PC-9 (cell line): ENCODE data around the gene ORM2. TPM values are rescaled to one million over a fixed set of nuclear protein-coding genes. Genes with fewer than 3 reads are reported as not detected.

Source experiments
- BruUV-seq: library from RNA; stranded (reverse); fragments of 400-500 nt; replicated peaks from 2 replicates; lab custom pipeline; 2021; lab: Mats Ljungman, UMichigan
- CTCF ChIA-PET: fragments of 300-600 bp; sonication (Branson Sonifier 250); formaldehyde crosslinking; loops from one replicate; lab custom pipeline; 2022; ENCODE audit warnings: antibody characterized with exemption; lab: Charles Lee
- POLR2A ChIA-PET: fragments of 300-600 bp; sonication (Branson Sonifier 250); formaldehyde crosslinking; loops from one replicate; lab custom pipeline; 2022; ENCODE audit warnings: antibody characterized with exemption; ENCODE audit not compliant: unreplicated experiment; lab: Charles Lee
- DNase-seq, 2 experiments: peaks; one replicate each; pipeline versions ENCODE4 v3.0.0 to v3.0.0-alpha.2; 2015 to 2022; ENCODE audit warnings: mixed read lengths in 1 of 2
- H2AFZ ChIP-seq: fragments of 200-600 bp; sonication (generic); 2 replicates; pipeline ENCODE4 v1.8.1; 2017; ENCODE audit warnings: antibody characterized with exemption
- H3F3A ChIP-seq: fragments of 200-600 bp; sonication (generic); 2 replicates; pipeline ENCODE4 v1.8.1; 2017; ENCODE audit warnings: antibody characterized with exemption, mild to moderate bottlenecking, low read depth; ENCODE audit not compliant: insufficient read depth
- H3K27ac ChIP-seq: fragments of 200-600 bp; sonication (generic); 2 replicates; pipeline ENCODE4 v1.6.1; 2016; ENCODE audit warnings: mixed run types
- H3K27me3 ChIP-seq: fragments of 200-600 bp; sonication (generic); 2 replicates; pipeline ENCODE4 v1.6.1; 2016; ENCODE audit warnings: low read depth, mixed run types; ENCODE audit not compliant: insufficient read depth
- H3K36me3 ChIP-seq: fragments of 200-600 bp; sonication (generic); 2 replicates; pipeline ENCODE4 v1.6.1; 2016; ENCODE audit warnings: low read depth, mixed run types
- H3K4me1 ChIP-seq: fragments of 200-600 bp; sonication (generic); replicated peaks from 2 replicates; pipeline ENCODE4 v1.6.1; 2016; ENCODE audit warnings: mixed run types; ENCODE audit not compliant: insufficient read depth
- H3K4me2 ChIP-seq: fragments of 200-600 bp; sonication (generic); 2 replicates; pipeline ENCODE4 v1.6.1; 2017; ENCODE audit warnings: mixed run types
- H3K4me3 ChIP-seq: fragments of 200-600 bp; sonication (generic); 2 replicates; pipeline ENCODE4 v1.6.1; 2016; ENCODE audit warnings: mixed run types
- H3K79me2 ChIP-seq: fragments of 200-600 bp; sonication (generic); 2 replicates; pipeline ENCODE4 v1.6.1; 2017; ENCODE audit warnings: low read depth, mixed run types
- H3K9me2 ChIP-seq: fragments of 200-600 bp; sonication (generic); 2 replicates; pipeline ENCODE4 v1.8.1; 2017; ENCODE audit warnings: mild to moderate bottlenecking; ENCODE audit not compliant: insufficient read depth
- H3K9me3 ChIP-seq: fragments of 200-600 bp; sonication (generic); 2 replicates; pipeline ENCODE4 v1.8.1; 2016; ENCODE audit warnings: low read depth; ENCODE audit not compliant: insufficient read depth
- H4K20me1 ChIP-seq: fragments of 200-600 bp; sonication (generic); 2 replicates; pipeline ENCODE4 v1.8.1; 2017; ENCODE audit not compliant: insufficient read depth
- EZH2 ChIP-seq: fragments of 200-600 bp; sonication (generic); IDR thresholded peaks from 2 replicates; pipeline ENCODE4 v1.8.0; 2017; ENCODE audit warnings: antibody characterized with exemption, low read depth
- intact Hi-C: fragments of 100-400 bp; cut with micrococcal nuclease; formaldehyde crosslinking; loops from one replicate; pipeline ENCODE4 v1.10.0; 2022; ENCODE audit not compliant: unreplicated experiment
- total RNA-seq: library from RNA; stranded (reverse); gene quantifications from 2 replicates; pipeline ENCODE4 v1.2.3, GENCODE V29; 2021
- TF ChIP-seq, protein P1 (sequence below): fragments of 200-600 bp; sonication (generic); conservative IDR thresholded peaks from 2 replicates; pipeline ENCODE4 v1.6.1; 2017; ENCODE audit warnings: mixed run types, antibody characterized with exemption, mild to moderate bottlenecking, moderate library complexity

Gene ORM2
- total RNA-seq, 1 experiment from 2014 or later: not detected

DNA sequence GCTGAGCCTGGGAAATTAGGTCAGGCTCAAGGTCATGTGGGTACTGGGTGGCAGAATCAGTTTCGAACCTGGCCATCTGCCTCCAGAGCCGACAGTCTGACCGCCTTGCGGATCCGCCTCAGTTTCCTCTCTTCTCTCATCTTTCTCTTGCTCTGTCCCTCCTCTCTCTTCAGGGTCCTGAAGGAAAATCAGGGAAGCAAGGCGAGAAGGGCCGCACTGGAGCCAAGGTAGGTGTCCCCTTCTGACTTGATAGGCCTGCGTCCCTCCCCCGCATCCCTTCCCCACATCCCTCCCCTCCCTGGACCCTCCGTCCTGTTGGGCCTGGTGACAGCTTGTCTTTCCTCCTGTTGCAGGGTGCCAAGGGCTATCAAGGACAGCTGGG is 47.6 kb upstream of the ORM2 start:
- Histone ChIP-seq H3K4me2 (no peak overlapping the region), H3F3A (peaks cover 7% of the 10 kb centered on the region; the same call in 1 of the 2 replicates), H2AFZ (no peak overlapping the region), H3K36me3 (no peaks in the 10 kb centered on the region), H3K79me2 (no peaks in the 10 kb centered on the region), H3K9me2 (no peaks in the 10 kb centered on the region), H3K27me3 (no peaks in the 10 kb centered on the region), H3K9me3 (no peaks in the 10 kb centered on the region), H4K20me1 (no peaks in the 10 kb centered on the region), H3K4me3 (no peak overlapping the region), H3K4me1 (peaks cover 17% of the 10 kb centered on the region), H3K27ac (no peak overlapping the region)
- BruUV-seq: no TSS peak
- ChIA-PET CTCF (no interaction called here), POLR2A (no interaction called here)
- intact Hi-C loops: no loop called here
- TF ChIP-seq, protein P1, sequence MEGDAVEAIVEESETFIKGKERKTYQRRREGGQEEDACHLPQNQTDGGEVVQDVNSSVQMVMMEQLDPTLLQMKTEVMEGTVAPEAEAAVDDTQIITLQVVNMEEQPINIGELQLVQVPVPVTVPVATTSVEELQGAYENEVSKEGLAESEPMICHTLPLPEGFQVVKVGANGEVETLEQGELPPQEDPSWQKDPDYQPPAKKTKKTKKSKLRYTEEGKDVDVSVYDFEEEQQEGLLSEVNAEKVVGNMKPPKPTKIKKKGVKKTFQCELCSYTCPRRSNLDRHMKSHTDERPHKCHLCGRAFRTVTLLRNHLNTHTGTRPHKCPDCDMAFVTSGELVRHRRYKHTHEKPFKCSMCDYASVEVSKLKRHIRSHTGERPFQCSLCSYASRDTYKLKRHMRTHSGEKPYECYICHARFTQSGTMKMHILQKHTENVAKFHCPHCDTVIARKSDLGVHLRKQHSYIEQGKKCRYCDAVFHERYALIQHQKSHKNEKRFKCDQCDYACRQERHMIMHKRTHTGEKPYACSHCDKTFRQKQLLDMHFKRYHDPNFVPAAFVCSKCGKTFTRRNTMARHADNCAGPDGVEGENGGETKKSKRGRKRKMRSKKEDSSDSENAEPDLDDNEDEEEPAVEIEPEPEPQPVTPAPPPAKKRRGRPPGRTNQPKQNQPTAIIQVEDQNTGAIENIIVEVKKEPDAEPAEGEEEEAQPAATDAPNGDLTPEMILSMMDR: no peak
- no peak for TF ChIP-seq EZH2
- no peak for DNase-seq

- H3K79me2 ChIP-seq: no peaks in the 10 kb centered on the region
- H3F3A ChIP-seq: peaks cover 5% of the 10 kb centered on the region; the same call in 1 of the 2 replicates
- H3K4me2 ChIP-seq: no peak overlapping the region
- DNase-seq: no peak
- H2AFZ ChIP-seq: no peak overlapping the region
- POLR2A ChIA-PET: no interaction called here
- TF ChIP-seq EZH2: no peak
- TF ChIP-seq, protein P1: no peak
- H4K20me1 ChIP-seq: no peaks in the 10 kb centered on the region
- intact Hi-C loops: no loop called here
- H3K36me3 ChIP-seq: no peaks in the 10 kb centered on the region
- BruUV-seq: no TSS peak
- H3K27me3 ChIP-seq: no peaks in the 10 kb centered on the region
- peaks cover 13% of the 10 kb centered on the region for H3K4me1 ChIP-seq
- H3K27ac ChIP-seq: no peak overlapping the region
- H3K9me2 ChIP-seq: no peaks in the 10 kb centered on the region
- no peak overlapping the region for H3K4me3 ChIP-seq
- CTCF ChIA-PET: no interaction called here
- no peaks in the 10 kb centered on the region for H3K9me3 ChIP-seq
These were observed 47.2 kb upstream of the ORM2 start for GRCh38 chr9:114282507-114282906.

- TF ChIP-seq, protein P1: no peak
- no peak for TF ChIP-seq EZH2
- CTCF ChIA-PET: no interaction called here
- no peaks in the 10 kb centered on the region for H3K9me3 ChIP-seq
- H3K27me3 ChIP-seq: no peaks in the 10 kb centered on the region
- no TSS peak for BruUV-seq
- no peak overlapping the region for H3K4me3 ChIP-seq
- no peaks in the 10 kb centered on the region for H3K79me2 ChIP-seq
- H3F3A ChIP-seq: peaks cover 5% of the 10 kb centered on the region; the same call in 1 of the 2 replicates
- intact Hi-C loops: no loop called here
- POLR2A ChIA-PET: no interaction called here
- no peaks in the 10 kb centered on the region for H3K36me3 ChIP-seq
- peaks cover 10% of the 10 kb centered on the region for H3K4me1 ChIP-seq
- no peaks in the 10 kb centered on the region for H4K20me1 ChIP-seq
- no peak overlapping the region for H2AFZ ChIP-seq
- no peak overlapping the region for H3K27ac ChIP-seq
- H3K4me2 ChIP-seq: no peak overlapping the region
- H3K9me2 ChIP-seq: no peaks in the 10 kb centered on the region
- DNase-seq: no peak
These were observed 46.7 kb upstream of the ORM2 start for GRCh38 chr9:114282926-114283325.
